Stimulated activated CD4-positive, alpha-beta T cell treated with anti-CD3 and anti-CD28 coated beads, Interleukin-1b, Interleukin-23, amount 100 ng/mL, for 24 hours (primary cell): ENCODE results near the gene SERPINA1.
"Not testable (repeated sequence)": the region's sequence is repeated elsewhere in the genome, so short reads cannot be mapped to it uniquely, and the experiment has no call there.

Experiments used
- DNase-seq, 4 experiments: peaks; one replicate each; pipeline ENCODE4 v3.0.0-alpha.2; 2020; ENCODE audit warnings: low read depth in 4 of 4, low spot score in 1 of 4

Gene SERPINA1

GRCh38 chr14:94372021-94372605 lies 16.3 kb downstream of the SERPINA1 start:
- no peak for DNase-seq

GRCh38 chr14:94370524-94370910 lies 17.9 kb downstream of the SERPINA1 start:
- DNase-seq = no peak

- not testable (repeated sequence) for DNase-seq
Measured at GRCh38 chr14:94369766-94370523, 18.5 kb downstream of the SERPINA1 start.

GRCh38 chr14:94368956-94369355 lies 19.4 kb downstream of the SERPINA1 start:
- DNase-seq = no peak

- no peak for DNase-seq
Measured at GRCh38 chr14:94368243-94368590, 20.2 kb downstream of the SERPINA1 start.

GRCh38 chr14:94367347-94368242 lies 20.8 kb downstream of the SERPINA1 start:
- DNase-seq = no peak

- no peak for DNase-seq
Measured at GRCh38 chr14:94366146-94366915, 22.1 kb downstream of the SERPINA1 start, which contains the start of gene SERPINA2. TSS of gene SERPINA2 (minus strand) at chr14:94366698.

- no peak for DNase-seq
Measured at GRCh38 chr14:94365624-94366023, 22.8 kb downstream of the SERPINA1 start.

- no peak for DNase-seq
Measured at GRCh38 chr14:94364964-94365363, 23.4 kb downstream of the SERPINA1 start.

- no peak for DNase-seq
Measured at GRCh38 chr14:94364037-94364436, 24.4 kb downstream of the SERPINA1 start.

GRCh38 chr14:94363151-94363624 lies 25.2 kb downstream of the SERPINA1 start:
- DNase-seq = no peak

GRCh38 chr14:94362614-94363133 lies 25.7 kb downstream of the SERPINA1 start:
- no peak for DNase-seq

GRCh38 chr14:94361682-94362081 lies 26.7 kb downstream of the SERPINA1 start:
- no peak for DNase-seq

GRCh38 chr14:94360945-94361565 lies 27.3 kb downstream of the SERPINA1 start:
- DNase-seq = no peak

GRCh38 chr14:94357166-94357565 lies 31.2 kb downstream of the SERPINA1 start:
- DNase-seq = no peak

GRCh38 chr14:94356379-94357056 lies 31.9 kb downstream of the SERPINA1 start:
- no peak for DNase-seq

GRCh38 chr14:94355191-94355794 lies 33.1 kb downstream of the SERPINA1 start:
- DNase-seq = no peak

GRCh38 chr14:94354638-94355185 lies 33.7 kb downstream of the SERPINA1 start:
- DNase-seq = no peak

GRCh38 chr14:94354190-94354589 lies 34.2 kb downstream of the SERPINA1 start:
- DNase-seq = not testable (repeated sequence)
